CD4-positive, alpha-beta T cell treated with Interleukin-6 at 100 ng/mL for 8 hours (primary cell): ENCODE data around the gene SPECC1.
"Not testable (repeated sequence)": the region's sequence is repeated elsewhere in the genome, so short reads cannot be mapped to it uniquely, and the experiment has no call there.

ENCODE experiments used
- DNase-seq: peaks from one replicate; pipeline ENCODE4 v3.0.0-alpha.2; 2020; ENCODE audit warnings: mixed read lengths, low spot score

SPECC1 gene

DNA sequence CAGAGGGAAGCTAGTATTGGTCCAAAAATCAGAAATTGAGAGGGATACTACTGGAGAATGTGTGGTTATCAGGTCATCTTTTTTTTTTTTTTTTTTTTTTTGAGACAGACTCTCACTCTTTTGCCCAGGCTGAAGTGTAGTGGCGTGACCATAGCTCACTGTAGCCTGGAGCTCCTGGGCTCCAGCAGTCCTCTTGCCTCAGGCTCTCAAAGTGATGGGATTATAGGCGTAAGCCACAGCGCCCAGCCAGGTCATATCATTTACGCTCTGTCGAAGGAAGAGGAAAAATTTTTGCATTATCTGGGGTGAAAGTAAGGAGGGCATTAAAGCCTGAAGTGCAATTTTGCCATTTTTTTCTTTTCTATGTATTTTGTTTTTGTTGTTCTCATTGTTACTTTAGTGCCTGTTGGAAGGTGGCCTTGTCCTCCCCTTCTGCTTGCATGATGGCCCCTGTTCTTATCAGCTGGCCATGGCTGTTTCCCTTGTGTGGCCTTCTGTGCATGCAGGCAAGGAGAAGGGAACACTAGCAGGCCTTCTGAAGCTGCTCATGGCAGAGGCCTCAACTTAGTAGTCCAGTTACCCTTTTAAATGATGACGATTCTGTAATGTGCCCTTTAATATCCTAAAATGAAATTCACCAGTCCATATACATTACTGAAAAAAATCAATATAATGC lies 118.3 kb downstream of the SPECC1 start:
- DNase-seq, result no peak

DNA sequence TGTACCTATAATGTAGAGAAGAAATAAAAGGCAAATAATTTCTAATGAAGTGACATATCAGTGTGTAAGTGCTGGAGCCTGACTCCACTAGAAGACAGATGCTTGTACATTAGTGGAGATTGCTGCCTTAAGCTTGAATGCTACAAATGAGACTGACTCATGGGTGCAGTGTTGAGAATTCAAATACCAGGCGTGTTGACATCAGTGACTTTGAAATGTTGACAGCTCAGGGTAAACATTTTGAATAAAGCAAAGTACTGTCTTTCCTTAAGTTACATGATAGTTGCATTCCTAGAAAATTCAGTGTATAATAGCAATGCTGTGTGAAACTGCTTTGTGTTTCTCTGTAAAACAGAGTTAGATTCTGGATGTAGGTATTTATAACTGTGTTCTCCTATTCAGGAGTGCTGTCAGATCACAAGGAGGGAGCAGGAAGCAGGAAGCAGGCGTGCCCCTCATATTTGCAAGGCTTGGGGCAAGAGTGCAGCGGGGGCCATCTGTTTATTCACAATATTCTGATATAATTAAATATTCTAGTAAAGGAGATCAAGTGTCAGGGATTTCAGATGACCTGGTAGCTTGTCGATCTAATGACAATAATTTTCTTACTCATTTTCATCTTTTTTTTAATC lies 119.0 kb downstream of the SPECC1 start:
- no peak for DNase-seq

DNA sequence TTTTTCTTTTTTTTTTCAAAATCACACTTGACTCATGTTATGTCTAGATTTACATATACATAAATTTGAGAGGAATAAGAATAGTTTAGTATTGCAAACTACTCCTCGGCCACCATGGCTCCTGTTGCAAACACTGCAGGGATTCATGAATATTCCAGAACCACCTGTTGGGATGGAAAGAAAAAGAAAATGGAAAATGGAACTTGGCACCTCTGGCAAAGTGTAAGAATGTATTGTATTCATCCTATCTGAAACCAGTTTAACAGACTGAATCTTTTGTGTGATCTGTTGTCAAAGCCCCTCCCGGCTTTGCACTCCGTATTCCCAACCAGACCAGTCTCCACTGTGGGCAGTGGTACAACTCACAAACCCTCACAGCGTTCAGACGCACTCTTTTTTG lies 124.4 kb downstream of the SPECC1 start:
- DNase-seq, result no peak

DNA sequence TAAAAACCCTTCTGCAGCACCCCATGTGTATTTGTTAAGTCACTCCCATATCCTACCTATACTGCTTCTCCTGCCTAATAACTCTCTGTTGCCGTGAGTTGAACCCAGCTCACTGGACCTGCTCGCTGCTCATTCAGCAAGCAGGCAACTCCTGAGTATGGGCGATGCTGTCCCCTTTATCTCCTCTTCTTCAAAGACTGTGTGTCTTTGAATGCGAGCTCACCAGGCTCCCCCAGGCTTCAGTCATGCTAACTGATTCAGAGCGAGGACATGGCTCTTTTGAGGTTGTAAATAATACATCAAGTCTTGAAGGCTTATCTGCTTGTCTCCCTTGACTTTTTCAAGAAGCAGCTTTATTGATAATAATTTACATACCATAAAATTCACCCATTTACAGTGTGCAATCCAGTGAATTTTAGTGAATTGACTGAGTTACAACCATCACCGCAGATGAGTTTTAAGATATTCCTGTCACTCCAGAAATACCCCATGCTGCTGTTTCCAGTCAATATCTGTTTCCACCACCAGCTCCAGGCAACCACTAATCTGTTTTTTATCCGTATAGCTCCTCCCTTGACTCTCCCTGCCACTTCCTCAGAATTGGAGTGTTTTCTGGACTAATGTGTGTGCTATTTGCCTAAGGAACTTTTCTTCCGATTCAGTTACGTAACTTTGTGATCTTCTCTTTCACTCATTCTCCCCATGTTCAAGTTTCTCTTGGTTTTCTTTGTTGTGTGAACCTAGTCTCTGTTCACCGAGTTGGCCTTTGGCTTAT lies 132.2 kb downstream of the SPECC1 start:
- DNase-seq, result no peak

DNA sequence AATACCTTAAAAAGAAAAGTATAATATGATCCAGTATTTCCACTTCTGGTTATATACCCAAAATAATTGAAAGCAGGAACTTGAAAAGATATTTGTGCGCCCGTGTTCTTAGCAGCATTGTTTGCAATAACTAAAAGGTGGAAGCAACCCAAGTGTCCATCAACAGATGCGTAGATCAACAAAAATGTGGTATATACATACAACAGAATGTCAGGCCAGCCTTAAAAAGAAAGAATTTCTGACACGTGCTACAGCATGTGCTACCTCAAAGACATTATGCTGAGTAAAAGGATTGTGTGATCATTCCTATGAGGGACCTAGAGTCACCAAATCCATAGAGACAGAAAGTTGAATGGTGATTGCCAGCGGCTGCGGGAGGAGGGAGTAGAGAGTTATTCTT lies 133.1 kb downstream of the SPECC1 start:
- no peak for DNase-seq

DNA sequence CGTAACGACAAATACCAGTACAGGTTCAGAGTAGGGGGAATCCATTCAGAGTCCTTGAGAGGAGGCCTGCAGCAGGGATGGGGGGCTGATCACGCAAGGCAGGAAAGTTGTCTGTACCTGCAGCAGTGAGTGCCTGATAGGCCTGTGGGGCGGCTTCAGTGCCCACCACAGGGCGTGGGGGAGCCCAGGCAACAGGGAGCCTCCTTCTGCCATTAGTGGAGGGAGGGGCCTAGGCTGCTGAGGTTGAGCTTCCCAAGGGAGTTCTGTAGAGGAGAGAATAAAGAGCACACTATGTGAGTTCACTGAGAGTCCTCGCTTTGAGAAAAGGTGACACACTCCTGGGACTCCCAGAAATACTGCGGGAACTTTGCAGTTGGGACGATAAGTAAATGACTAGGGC lies 134.6 kb downstream of the SPECC1 start:
- DNase-seq, result no peak

DNA sequence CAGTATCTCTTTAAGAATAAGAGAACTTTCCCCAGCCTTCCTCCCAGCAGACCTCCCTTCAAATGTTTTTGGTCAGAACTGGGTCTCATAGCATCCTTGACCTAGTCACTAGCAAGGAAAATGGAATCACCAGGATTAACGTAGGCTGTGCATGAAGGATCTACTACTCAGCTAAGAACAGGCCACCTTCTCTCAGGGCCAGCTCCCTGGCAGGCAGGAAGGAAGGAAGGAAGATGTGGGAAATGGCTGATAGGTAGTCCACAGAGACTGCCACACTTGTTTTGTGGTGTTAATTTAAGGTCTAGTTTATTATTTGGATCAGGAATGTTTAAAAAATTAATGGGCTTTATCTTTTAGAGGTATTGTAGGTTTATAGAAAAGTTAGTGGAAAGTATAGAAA lies 136.4 kb downstream of the SPECC1 start:
- no peak for DNase-seq

DNA sequence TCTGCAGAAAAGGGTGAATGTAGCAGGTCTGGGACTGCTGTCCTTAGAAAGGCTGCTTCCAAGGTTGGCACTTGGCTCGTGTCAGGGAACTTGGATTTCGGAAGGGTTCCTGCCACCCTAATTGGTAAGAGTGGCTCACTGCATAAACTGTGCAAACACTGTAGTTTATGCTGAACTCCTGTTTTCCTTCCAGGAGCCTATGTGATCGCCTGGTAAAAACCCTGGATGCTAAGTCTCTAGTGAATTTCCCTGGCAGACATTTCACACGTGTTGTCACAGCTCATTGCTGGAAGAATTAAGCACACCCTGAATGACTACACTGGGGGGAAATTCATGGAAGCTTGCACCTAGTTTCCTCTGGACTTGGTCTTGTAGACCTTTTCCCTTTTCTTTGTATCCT lies 140.1 kb downstream of the SPECC1 start:
- no peak for DNase-seq

DNA sequence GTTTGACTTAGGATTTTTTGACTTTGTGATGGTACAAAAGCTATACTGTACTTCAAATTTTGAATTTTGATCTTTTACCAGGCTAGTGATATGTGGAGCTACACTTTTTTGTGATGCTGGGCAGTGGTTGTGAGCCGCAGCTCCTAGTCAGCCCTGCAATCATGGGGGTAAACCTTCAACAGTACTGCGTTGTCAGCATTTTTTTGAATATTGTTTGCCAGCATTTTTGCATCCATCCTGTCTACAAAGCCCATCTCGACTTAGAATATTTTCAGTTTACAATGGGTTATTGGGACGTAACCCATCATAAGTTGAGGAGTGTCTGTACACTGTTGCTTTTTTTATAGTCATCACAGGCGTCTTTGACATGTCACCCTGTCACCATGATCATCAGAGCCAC lies 142.0 kb downstream of the SPECC1 start:
- DNase-seq, result no peak

DNA sequence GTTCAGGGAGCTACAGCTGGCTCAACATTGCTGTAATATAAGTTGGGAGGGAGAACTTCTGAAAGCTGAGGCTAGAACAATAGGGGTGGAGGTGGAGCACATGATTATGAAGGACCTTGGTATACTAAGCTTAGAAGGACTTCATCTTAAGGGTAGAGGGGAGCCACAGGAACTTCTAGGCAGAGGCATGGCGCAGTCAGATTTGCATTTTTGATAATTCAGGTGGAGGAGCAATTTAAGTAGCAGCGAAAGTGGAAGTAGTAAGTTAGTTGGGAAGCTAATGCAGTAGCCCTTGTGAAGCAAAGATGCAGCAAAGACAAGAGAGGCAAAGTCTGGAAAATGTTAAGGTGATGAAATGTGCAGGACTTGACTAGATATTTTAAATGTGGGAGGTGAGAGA lies 144.1 kb downstream of the SPECC1 start:
- DNase-seq, result no peak

DNA sequence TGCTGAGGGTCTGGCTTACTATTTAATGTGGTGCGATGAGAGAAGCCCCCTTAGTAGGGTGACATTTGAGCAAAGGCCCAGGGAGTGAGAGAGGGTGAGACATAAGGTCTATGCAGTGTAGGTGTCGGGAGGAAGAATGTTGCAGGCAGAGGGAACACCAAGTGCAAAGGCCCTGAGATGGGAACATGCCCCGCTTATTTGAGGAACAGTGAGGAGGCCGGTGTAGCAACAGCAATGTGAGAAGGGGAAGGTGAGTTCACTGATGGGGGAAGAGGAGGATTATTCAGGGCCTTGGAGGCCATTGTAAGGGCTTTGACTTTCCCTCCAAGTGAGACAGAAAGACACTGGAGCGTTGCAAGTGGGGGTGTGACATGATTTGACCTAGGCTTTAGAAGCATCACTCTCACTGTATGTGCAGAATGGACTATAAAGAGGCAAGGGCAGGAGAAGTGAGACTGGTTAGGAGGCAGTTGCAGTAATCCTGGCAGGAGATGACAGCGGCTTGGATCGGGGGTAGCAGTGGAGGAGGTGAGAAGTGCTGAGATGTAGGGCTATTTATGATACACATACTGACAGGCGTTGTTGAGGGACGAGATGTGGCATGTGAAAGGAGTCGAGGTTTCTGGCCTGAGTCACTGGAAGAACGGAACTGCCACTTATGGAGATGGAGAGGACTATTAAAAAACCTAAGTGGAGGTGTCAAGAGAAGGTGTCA lies 145.3 kb downstream of the SPECC1 start:
- DNase-seq, result no peak

DNA sequence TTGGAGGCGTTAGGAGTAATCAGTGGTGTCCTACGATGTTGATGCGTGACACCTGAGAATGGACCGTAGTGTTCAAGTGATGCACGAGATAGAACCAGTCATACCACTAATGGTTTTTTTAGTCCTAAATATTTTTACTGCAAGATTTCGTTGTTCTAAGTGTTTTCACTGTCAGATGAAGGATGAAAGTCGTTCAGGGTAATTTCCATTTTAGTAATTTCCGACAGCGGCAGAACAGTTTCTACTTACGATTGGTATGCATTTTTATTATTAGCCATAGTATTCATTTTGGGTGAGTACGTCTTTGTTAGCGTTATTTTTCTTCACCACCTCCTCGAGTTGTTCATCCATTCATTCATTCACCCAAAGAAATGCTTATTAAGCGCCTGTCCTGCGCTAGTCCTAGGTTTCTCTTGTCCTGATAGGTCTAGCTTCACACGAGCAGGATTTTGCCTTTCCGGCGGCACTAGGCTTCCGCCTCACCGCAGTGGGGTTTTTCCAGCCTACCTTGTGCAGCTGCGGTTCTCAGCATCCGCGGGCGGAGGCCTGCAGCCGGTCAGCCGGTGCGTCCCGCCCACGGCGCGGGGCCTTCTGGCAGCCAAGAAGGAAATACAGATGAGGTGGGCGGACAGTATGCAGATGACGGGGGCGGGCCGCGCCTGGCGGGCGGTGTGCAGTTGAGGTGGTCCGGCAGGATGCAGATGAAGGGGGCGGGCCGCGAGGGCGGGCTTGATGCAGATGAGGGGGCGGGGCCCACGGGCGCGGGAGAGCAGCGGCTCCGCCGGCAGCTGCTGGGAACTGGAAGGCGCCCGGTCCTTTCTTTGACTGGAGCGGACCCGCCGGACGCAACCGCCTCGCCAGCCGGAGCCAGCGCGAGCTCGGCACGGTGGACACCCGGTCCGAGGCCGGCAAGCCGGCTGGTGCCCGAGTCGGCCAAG lies 146.4 kb downstream of the SPECC1 start:
- DNase-seq, result peak; percentile 93

DNA sequence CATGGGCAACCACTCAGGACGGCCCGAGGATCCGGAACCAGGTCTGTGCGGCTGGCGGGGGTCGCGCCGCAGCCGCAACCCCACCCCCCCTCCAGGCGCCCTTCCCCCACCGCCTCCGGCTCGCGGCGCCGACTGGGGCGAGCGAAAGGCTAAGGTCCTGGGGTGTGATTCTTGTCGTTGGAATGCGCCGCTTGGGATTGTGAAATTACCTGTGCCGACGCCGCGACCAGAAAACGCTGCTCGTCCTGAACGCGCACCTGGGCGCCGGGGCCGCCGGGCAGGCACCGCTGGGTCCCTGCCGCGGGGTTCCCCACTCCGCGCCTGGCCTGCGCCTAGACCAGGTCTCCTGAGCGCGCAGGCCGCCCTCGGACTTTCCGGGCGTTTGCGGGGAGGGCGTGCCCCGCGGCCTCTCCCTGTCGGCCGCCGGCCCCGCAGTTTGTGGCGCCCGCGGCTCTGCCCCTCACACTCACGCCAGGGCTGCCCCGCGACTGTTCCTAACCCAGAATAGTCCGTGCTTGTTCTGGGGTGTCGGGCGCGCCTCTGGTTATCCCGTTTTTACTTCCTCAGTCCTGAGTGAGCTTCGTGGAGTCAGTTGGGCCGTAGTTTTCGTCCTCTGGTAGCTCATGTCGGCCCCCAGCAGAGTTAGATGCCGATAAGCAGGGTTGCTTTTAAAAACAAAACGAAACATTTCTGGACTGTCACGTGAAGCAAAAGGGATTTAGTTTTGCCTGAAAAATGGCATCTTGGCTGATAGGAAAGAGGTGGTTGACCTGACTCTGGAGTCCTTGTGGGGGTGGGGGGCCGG lies 147.2 kb downstream of the SPECC1 start:
- no peak for DNase-seq

DNA sequence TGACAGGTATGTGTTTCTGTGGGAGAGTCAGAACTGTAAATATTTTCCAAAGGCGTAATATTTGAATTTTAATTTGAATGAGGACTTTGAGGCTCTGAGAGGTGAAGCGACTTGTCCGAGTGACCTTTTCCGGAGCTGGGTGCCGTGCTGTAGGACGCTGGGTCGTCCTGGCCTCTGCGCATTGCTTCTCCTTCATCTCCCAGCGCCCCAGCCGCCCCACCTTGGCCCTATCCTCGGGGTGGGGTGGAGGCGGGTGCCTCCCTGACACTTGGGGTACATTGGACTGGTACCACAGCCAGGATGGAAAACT lies 147.8 kb downstream of the SPECC1 start:
- no peak for DNase-seq

DNA sequence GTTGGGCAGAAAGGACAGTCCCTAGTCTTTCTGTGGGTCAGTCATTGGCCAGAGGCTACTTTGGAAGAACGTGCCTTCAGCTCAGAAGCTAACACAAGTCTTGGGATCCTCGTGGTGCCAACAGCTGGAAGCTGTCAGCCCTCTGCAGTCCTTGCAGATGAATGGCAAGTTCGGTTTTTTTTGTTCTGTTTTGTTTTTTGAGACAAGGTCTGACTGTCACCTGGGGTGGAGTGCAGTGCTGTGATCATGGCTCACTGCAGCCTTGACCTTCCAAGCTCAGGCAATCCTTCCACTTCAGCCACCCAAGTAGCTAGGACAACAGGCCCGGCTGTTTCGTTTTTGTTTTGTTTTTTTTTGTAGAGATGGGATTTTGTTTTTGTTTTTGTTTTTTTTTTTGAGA lies 149.4 kb downstream of the SPECC1 start:
- no peak for DNase-seq

DNA sequence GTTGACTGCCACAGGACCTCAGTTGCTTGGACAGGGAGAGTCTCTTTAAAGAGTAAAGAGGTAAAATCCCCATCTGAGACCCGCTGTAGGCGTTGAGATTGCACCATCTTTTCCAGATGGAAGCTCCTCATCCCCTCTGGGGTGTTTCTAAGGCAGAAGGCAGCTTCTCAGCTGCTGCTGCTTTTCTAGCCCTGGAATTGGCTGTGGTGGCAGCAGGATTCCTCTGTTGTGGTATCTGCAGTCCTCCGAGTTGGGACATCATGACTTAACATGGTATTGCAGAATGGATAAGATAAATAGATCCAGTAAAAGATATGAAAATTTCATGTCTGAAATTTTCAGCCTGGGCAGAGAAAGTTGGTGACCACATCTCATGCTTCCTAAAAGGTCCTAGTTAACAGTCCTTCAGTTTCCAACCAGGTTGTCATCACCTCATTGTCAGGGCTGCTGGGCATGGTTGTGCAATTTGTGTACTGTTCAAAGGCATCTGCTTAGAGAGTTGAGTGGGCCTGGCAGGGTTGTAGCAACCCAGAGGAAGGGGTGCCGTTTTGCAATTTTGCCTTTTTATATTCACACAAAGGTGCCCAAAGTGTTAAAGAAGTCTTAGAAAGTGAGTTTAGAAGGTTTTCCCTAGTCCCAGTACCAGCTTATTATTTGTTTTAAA lies 150.4 kb downstream of the SPECC1 start:
- no peak for DNase-seq

DNA sequence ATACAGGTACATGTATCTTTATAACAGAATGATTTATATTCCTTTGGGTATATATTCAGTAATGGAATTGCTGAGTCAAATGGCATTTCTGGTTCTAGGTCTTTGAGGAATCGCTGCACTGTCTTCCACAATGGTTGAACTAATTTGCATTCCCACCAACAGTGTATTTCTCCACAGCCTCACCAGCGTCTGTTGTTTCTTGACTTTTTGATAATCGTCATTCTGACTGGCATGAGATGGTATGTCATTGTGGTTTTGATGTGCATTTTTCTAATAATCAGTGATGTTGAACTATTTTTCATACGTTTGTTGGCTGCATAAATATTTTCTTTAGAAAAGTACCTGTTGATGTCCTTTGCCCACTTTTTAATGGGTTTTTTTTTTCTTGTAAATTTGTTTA lies 156.4 kb downstream of the SPECC1 start:
- DNase-seq, result not testable (repeated sequence)

DNA sequence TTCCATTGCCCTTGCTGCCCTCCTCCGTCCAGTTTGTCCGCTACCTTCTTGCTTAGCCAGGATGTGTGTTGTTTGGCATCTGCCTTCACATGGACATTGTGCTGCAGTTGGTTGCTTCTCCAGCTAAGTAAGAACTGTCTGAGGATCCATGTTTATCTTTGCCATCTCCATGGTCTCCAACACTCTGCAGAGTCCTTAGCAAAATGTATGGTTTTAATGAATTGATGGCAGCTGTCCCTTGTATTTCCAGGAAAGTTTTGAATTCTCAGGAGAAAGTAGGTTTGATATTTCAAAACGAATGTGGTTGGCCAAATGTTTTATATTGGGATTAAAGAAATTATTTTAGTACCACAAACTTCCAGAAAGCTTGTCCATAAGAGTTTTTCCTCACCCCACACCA lies 160.9 kb downstream of the SPECC1 start:
- DNase-seq, result no peak

DNA sequence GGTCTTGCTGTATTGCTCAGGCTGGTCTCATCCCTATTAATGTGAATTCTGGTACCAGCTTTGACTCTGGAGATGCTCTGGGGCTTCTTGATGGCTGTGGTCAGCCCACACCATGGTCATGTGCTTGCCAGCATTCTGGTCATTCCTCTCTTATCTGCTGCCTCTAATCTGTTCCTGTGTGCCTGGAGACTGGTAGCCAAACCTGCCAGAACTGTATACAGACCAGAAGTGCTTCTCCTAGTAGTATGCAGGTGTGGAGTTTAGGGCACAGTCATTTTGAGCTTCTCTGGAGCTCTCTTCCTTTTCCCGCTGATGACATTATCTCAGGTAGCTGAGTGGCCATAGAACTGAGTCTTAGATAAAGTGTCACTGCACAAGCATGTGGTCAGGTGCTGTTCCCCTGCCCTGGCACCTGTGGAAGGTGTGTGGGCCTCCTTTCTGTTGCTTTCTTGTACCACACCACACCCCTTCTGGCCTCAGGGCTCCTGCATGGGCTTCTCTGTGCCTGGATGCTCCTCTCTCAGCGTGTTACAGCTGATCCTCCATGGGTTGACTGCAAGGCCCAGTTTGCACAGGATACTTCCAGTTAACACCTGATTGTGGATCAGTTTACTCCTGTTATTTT lies 162.7 kb downstream of the SPECC1 start:
- no peak for DNase-seq

DNA sequence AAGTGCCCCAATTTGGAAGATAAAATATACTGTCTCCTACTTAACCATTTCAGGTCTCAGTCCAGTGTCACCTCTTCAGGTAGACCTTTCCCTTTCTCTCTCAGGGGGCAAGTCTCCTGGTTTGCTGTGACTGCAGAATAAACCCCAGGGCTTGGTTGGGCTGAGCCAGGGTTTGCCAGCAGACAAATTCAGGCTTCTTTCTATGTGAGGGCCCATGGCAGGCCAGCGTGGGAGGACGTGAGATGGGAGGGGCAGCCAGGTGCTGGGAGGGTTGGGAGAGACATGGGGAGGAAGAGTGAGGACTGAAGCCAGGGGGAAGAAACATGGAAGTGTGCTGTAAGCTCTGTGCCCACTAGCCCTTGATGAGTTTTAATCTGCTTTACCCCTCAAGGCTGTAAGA lies 163.2 kb downstream of the SPECC1 start:
- no peak for DNase-seq
